ENCODE data around the gene BOLA3. TPM values are rescaled to one million over a fixed set of nuclear protein-coding genes. Genes with fewer than 3 reads are reported as not detected.

BOLA3 gene
- total and polyA plus RNA-seq, 4 donors = 9.5 to 35.2 (median 27.1) TPM

DNA sequence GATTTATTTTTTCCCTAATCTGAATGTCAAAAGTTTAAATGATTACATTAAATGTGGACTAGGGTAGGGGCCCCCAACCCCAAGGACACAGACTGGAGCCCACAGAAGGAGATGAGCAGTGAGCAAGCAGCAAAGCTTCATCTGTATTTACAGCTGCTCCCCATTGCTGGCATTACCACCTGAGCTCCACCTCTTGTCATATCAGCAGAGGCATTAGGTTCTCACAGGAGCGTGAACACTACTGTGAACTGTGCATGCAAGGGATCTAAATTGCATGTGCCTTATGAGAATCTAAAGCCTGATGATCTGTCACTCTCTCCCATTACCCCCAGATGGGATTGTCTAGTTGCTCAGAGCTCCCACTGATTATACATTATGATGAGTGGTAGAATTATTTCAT is 27.2 kb upstream of the BOLA3 start:
- Histone ChIP-seq H3K36me3 (ENCODE audit: control insufficient read depth in 4 of 4, insufficient read depth in 3 of 4, low read depth in 1 of 4, low read length in 3 of 4) (peaks cover 0 to 9% (median 4%) of the 10 kb centered on the region in 4 donors), H3K4me1 (ENCODE audit: control insufficient read depth in 4 of 4, insufficient read depth in 4 of 4, low read length in 3 of 4) (peaks cover 0 to 12% (median 5%) of the 10 kb centered on the region in 4 donors)

GRCh38 chr2:74168739-74169138 is 21.0 kb upstream of the BOLA3 start:
- Histone ChIP-seq H3K9me3 (ENCODE audit: control insufficient read depth in 4 of 4, low read length in 3 of 4) (no peaks in the 10 kb centered on the region), H3K9ac (ENCODE audit: low read depth in 1 of 2, low read length in 2 of 2) (no peak overlapping the region), H3K27ac (ENCODE audit: low read depth in 1 of 2, low read length in 2 of 2) (no peak overlapping the region), H3K27me3 (ENCODE audit: control insufficient read depth in 4 of 4, insufficient read depth in 4 of 4, low read length in 3 of 4) (no peaks in the 10 kb centered on the region), H3K4me1 (ENCODE audit: control insufficient read depth in 4 of 4, insufficient read depth in 4 of 4, low read length in 3 of 4) (no peaks in the 10 kb centered on the region), H3K36me3 (ENCODE audit: control insufficient read depth in 4 of 4, insufficient read depth in 3 of 4, low read depth in 1 of 4, low read length in 3 of 4) (peaks cover 6 to 56% (median 46%) of the 10 kb centered on the region in 4 donors), H3K4me3 (ENCODE audit: low read depth in 1 of 3, low read length in 3 of 3) (no peak overlapping the region)
- no peak for DNase-seq (ENCODE audit: low spot score)
- WGBS = 86% methylated on average over 2 of the region's 2 CpGs
- no peak for TF ChIP-seq YY1 (IDR thresholded peaks at IDR 0.05)
- TF ChIP-seq, protein P1, sequence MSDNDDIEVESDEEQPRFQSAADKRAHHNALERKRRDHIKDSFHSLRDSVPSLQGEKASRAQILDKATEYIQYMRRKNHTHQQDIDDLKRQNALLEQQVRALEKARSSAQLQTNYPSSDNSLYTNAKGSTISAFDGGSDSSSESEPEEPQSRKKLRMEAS (IDR thresholded peaks at IDR 0.05) = no peak
- TF ChIP-seq FOXA2 (IDR thresholded peaks at IDR 0.05) = no peak
- TF ChIP-seq FOXA1 (IDR thresholded peaks at IDR 0.05) = no peak
- no peak for TF ChIP-seq HNF4A (conservative IDR thresholded peaks at IDR 0.05)
- no peak for TF ChIP-seq RAD21 (IDR thresholded peaks at IDR 0.05)
- TF ChIP-seq SP1 (IDR thresholded peaks at IDR 0.05) = no peak
- TF ChIP-seq TAF1 (conservative IDR thresholded peaks at IDR 0.05) = no peak
- no peak for TF ChIP-seq ZBTB33 (IDR thresholded peaks at IDR 0.05)
- no peak for TF ChIP-seq GABPA (IDR thresholded peaks at IDR 0.05 in 1 of 2, conservative IDR thresholded peaks at IDR 0.05 in 1 of 2)
- no peak for TF ChIP-seq RXRA (IDR thresholded peaks at IDR 0.05)
- TF ChIP-seq, protein P2, sequence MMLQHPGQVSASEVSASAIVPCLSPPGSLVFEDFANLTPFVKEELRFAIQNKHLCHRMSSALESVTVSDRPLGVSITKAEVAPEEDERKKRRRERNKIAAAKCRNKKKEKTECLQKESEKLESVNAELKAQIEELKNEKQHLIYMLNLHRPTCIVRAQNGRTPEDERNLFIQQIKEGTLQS (IDR thresholded peaks at IDR 0.05) = no peak
- no peak for TF ChIP-seq JUND (IDR thresholded peaks at IDR 0.05)
- no peak for TF ChIP-seq HNF4G (IDR thresholded peaks at IDR 0.05)

More for the DNA sequence above, 27.2 kb upstream of the BOLA3 start:
- no peak overlapping the region for H3K27ac ChIP-seq (ENCODE audit: low read depth in 1 of 2, low read length in 2 of 2)
- WGBS = 89% methylated on average over 1 of the region's 1 CpG
- TF ChIP-seq RAD21 (IDR thresholded peaks at IDR 0.05) (no peak), YY1 (IDR thresholded peaks at IDR 0.05) (no peak), NR2F2 (IDR thresholded peaks at IDR 0.05) (no peak), HNF4G (IDR thresholded peaks at IDR 0.05) (no peak), TAF1 (conservative IDR thresholded peaks at IDR 0.05) (no peak), GABPA (IDR thresholded peaks at IDR 0.05 in 1 of 2, conservative IDR thresholded peaks at IDR 0.05 in 1 of 2) (no peak), RXRA (IDR thresholded peaks at IDR 0.05) (no peak), ZBTB33 (IDR thresholded peaks at IDR 0.05) (no peak), JUND (IDR thresholded peaks at IDR 0.05) (no peak)
- TF ChIP-seq, protein P3, sequence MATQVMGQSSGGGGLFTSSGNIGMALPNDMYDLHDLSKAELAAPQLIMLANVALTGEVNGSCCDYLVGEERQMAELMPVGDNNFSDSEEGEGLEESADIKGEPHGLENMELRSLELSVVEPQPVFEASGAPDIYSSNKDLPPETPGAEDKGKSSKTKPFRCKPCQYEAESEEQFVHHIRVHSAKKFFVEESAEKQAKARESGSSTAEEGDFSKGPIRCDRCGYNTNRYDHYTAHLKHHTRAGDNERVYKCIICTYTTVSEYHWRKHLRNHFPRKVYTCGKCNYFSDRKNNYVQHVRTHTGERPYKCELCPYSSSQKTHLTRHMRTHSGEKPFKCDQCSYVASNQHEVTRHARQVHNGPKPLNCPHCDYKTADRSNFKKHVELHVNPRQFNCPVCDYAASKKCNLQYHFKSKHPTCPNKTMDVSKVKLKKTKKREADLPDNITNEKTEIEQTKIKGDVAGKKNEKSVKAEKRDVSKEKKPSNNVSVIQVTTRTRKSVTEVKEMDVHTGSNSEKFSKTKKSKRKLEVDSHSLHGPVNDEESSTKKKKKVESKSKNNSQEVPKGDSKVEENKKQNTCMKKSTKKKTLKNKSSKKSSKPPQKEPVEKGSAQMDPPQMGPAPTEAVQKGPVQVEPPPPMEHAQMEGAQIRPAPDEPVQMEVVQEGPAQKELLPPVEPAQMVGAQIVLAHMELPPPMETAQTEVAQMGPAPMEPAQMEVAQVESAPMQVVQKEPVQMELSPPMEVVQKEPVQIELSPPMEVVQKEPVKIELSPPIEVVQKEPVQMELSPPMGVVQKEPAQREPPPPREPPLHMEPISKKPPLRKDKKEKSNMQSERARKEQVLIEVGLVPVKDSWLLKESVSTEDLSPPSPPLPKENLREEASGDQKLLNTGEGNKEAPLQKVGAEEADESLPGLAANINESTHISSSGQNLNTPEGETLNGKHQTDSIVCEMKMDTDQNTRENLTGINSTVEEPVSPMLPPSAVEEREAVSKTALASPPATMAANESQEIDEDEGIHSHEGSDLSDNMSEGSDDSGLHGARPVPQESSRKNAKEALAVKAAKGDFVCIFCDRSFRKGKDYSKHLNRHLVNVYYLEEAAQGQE (IDR thresholded peaks at IDR 0.05) = no peak
- TF ChIP-seq, protein P2 (IDR thresholded peaks at IDR 0.05) = no peak
- TF ChIP-seq, protein P1 (IDR thresholded peaks at IDR 0.05) = no peak
- no peak overlapping the region for H3K4me3 ChIP-seq (ENCODE audit: low read depth in 1 of 3, low read length in 3 of 3)
- no peaks in the 10 kb centered on the region for H3K27me3 ChIP-seq (ENCODE audit: control insufficient read depth in 4 of 4, insufficient read depth in 4 of 4, low read length in 3 of 4)
- no peak for DNase-seq (ENCODE audit: low spot score)
- H3K9me3 ChIP-seq (ENCODE audit: control insufficient read depth in 4 of 4, low read length in 3 of 4) = no peaks in the 10 kb centered on the region
- H3K9ac ChIP-seq (ENCODE audit: low read depth in 1 of 2, low read length in 2 of 2) = no peak overlapping the region

Data from liver (tissue), 9 donors.